ENCODE measurements around the gene ACKR4.
A peak's percentile ranks its signal among the peaks of the same experiment; 100 is the strongest.
"Not testable (repeated sequence)": the region's sequence is repeated elsewhere in the genome, so short reads cannot be mapped to it uniquely, and the experiment has no call there.

ACKR4 gene

DNA sequence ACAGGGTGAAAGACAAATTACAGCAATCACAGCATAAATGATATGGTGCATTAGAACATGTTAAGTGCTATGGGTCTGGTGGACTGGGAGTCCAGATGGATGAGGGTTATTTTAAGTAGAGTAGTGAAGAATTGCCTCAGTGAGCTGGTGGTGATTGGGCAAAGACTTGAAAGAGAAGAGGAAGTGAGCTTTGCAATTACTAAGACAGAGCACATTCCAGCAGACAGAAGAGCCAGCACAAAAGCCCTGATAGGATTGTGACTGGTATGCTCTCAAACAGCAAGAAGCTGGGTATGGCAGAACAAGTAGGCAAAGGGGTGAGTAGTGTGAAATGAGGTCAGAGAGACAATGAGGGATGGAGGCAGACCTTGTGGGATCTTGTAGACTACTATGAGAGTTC is 2.1 kb upstream of the ACKR4 start:
- DNase-seq, result no peak

DNA sequence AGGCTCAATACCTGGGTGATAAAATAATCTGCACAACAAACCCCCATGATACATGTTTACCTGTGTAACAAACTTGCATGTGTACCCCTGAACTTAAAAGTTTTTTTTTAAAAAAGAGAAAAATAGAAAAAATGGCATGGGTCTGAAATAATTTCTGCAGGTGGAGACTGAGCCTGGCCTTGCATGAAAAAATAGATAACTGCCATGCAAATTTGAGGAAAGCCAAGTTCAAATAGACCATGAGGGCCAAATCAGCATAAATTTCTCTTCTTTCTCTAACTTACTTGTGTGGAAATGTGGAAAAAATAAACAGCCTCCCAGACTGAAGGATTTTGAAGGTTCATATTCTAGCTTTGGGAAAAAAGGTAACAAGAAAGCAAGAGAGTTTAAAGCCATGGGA is 744 bp upstream of the ACKR4 start:
- DNase-seq, result no peak

DNA sequence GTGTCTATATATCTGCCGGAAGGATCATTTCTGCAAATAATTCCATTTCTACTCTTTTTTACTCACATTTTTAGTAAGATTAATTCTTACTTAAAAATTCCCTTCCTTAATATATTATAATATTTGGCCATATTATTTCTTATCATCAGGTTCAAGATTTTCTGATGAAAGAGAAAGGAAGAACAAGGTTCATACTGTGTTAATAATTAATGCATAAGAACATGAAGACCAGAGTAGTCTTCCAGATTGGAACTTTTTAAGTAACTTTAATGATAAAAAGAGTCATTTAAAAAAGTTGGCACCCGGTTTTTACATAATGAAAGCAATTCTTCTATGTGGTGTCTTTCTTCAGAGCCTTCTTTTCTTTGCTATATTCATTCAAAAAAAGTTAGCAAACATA is 590 bp downstream of the ACKR4 start:
- DNase-seq, result no peak

DNA sequence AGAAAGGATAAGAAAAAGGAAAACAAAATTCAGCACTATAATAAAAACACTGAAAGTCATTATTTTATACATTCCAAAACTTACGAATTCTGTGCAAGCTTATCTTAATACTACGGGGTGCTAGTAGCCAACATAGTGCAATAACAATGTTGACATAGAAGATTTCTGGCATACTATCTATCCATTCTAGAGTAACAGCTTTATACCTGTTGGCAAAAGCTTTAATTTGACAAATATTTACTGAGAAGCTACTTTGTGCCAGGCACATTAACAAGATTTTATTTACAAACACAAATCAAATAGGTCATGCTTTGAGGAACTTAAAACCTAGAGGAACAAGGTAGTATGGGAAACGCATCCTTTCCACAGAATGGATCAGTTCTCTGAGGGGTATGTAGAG is 1.1 kb downstream of the ACKR4 start:
- DNase-seq, result no peak

DNA sequence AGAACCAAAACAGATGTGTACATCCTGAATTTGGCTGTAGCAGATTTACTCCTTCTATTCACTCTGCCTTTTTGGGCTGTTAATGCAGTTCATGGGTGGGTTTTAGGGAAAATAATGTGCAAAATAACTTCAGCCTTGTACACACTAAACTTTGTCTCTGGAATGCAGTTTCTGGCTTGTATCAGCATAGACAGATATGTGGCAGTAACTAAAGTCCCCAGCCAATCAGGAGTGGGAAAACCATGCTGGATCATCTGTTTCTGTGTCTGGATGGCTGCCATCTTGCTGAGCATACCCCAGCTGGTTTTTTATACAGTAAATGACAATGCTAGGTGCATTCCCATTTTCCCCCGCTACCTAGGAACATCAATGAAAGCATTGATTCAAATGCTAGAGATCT is 3.5 kb downstream of the ACKR4 start:
- not testable (repeated sequence) for DNase-seq

DNA sequence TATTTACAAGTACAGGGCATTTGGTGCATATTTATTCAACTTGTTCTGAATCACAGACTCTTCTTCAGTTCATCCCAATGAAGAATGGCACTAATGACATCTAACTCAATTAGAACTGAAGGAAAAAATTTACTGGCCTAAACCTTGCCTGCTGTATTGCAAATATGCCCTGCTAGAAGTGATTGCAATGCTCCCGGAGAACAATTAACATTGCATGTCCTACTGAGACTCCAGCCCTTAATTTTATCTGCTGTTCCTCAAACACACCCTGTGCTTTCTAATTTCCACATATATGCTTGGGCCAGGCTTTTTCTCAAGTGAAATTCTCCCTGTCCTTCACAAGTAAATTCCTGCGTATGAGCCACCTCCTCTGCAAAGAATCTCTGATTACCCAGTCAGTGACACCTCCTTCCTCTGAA is 8.3 kb downstream of the ACKR4 start:
- DNase-seq, result no peak

DNA sequence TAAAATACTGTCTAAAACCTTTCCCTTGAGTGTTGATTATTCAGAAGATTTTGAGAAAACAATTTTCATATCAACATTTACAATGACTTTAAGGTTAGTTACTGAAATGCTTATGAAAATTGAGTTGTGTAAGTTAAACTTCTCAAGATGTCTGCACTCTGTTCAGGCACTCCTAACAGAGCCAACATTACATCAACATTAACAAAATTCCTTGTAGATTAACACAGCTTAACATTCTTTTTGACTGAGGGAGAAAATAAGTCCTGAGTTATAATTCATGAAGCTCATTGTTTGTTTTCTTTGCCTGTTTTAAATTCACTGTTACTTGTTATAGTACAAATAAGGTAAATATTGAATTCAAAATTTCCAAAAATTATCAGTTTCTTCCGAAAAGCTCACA is 9.0 kb downstream of the ACKR4 start:
- DNase-seq, result no peak

DNA sequence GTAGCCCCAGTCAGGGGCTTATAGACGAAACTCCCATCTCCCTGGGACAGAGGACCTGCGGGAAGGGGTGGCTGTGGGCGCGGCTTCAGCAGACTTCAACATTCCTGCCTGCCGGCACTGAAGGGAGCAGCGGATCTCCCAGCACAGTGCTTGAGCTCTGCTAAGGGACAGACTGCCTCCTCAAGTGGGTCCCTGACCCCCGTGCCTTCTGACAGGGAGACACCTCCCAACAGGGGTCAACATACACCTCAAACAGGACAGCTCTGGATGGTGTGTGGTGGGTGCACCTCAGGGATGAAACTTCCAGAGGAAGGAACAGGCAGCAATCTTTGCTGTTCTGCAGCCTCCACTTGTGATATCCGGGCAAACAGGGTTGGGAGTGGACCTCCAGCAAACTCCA is 9.6 kb downstream of the ACKR4 start:
- DNase-seq, result not testable (repeated sequence)

DNA sequence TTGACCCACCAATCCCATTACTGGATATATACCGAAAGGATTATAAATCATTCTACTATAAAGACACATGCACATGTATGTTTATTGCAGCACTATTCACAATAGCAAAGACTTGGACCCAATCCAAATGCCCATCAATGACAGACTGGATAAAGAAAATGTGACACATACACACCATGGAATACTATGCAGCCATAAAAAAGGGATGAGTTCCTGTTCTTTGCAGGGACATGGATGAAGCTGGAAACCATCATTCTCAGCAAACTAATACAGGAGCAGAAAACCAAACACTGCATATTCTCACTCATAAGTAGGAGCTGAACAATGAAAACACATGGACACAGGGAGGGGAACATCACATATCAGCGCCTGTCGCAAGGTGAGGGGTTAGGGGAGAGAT is 18.2 kb downstream of the ACKR4 start:
- DNase-seq, result not testable (repeated sequence)

DNA sequence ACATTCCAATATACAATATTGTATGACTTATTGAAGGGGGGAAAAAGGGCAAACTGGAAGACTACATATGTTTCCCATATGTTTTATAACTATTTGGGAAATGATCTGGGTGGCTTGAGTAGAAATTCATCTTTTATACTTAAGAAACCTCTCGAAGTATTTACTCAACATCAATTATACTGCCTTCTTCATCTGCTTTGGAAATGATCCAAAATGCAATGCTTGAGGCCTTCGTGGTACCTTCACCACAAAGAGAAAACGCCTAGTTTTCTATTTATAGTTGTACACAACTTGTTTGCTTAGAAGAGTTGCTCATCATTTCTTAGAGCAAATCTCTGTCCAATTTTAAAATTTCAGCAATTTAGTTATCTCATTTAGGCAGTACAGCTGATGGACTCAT is 18.8 kb downstream of the ACKR4 start:
- DNase-seq, result no peak

DNA sequence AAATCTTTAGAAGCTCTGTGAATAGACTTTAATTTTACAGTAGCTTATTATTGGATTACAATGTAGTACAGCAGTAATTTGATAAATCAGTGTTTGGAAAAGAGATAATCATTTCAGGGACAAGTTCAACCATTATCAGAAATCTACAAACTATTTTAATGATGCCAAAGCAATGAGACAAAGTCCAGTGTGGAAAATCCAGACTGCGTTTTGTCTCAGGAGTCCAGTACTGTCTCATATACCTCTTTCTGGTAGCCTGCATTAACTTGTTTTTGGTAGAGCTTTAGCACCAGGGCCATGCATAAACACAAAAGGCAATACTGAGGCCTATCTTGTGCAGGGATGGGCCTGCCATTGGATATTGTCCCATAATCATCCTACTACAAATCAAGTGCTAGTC is 19.7 kb downstream of the ACKR4 start:
- DNase-seq, result no peak

DNA sequence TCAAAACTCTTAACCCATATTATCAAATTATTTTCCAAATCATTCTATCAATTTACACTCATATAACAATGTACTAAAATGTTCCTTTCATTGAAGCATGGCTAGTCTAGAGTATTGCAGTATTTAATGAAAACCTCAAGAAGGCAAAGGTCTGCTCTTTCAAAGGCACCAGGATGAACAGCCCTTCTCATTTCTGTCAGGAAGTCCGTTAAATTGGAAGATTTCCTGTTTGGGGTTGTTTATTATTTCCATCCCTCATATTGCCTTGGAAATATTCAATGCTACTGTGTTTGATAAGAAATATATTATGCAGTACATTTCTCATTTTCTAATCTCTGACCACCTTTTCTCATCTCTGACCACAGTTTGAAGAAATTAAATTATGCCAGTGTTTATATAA is 25.1 kb downstream of the ACKR4 start:
- DNase-seq, result no peak

DNA sequence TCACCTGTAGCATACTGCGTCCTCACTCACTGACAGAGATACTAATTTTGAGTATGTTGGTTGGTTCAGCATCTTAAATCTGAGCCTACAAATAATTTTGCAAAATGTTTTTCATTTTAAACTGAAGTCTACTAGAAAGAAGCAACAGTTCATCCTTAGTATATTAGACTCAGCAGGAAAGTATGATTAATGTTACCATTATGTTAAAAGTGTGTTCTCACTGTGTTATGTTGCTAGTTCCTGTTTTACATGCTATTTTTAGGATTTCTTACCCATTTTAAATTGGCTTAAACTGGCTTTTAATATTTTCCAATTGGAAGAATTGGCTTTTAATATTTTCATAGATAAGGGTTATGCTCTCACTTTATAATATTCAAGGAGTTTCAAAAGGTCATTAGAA is 25.7 kb downstream of the ACKR4 start:
- DNase-seq, result no peak

DNA sequence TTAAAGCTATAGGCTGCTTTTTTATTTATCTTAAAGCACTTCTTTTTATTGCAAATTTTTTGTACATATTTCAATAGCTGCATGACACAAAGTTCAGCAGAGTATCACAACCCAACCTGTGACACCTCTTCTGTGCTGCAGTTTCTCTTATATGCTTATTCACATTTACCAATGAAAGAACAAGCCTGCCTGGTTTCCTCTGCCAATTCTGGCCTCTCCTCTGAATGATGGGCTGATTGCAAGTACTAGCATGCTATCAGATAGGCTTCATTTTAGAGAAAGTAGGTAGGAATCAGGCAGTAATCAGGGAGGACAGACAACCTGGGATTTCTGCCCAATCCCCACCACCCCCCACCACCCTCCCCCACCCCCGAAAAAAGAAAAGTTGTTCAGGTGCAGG is 26.6 kb downstream of the ACKR4 start:
- no peak for DNase-seq

DNA sequence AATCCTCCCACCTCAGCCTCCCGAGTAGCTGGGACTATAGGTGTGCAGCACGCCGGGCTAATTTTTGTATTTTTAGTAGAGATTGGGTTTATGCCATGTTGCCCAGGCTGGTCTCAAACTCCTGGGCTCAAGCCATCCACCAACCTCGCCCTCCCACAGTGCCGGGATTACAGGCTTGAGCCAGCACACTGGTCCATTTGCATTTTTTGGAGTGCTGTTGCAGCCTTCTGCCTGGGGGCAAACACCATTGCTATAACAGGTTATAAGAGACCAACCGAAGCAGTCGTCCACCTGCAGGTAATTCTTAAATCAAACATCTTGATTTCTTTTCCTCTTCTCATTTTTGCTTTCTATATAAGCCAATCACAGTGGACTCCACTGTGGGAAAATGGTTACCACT is 27.7 kb downstream of the ACKR4 start:
- no peak for DNase-seq

DNA sequence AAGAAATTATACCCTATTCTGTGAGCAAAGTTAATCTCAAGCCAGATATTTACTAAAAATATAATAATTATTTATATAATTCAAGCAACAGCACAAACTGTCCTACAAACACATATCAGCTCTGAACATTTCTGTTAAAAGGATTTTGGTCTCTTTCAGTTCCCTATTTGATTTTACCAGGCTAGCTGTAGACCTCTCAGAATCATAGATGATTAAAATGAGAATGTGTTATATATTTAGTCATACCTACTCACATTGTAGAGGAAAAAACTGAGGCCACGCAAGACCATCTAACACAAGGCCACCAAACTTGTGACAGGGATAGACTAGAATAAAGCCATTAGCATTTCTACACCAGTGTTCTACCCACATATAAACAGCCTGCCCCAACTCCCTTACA is 28.5 kb downstream of the ACKR4 start:
- DNase-seq, result no peak

DNA sequence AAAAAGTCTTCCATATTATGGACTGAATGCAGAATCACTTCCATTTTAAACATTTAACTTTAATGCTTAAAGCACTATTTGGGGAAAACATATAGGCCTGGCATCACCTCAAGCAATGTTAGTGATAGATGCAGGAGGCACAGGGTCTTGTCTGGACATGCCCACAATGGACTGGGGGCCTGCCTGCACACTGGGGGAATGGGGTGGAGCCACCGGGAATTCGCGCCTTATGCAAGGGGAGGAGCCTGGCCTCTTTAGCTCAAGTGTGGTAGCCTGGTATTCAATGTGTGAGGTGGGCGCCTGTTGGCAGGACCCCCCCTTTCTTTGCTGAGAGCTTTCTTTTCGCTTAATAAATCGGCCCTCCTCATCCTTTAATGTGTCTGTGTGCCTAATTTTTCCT is 29.9 kb downstream of the ACKR4 start:
- DNase-seq, result no peak

DNA sequence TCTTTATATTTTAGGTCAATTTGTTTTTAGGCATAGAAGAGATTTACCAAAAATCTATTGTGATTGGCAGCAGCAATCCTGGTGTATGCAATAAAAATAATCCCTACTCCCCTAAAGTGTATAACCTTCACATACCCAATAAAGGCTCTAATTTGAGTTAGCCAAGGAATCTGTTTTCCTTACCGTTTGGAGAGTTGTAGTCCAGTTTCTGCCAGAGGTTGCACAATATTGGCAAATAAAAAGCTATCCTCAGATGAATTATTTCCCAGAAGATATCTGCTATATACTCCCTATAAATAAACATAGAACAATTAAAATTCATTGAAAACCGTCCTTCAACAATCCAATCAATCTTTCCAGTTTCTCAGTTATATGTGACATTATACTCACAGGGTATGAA is 31.1 kb downstream of the ACKR4 start:
- no peak for DNase-seq

DNA sequence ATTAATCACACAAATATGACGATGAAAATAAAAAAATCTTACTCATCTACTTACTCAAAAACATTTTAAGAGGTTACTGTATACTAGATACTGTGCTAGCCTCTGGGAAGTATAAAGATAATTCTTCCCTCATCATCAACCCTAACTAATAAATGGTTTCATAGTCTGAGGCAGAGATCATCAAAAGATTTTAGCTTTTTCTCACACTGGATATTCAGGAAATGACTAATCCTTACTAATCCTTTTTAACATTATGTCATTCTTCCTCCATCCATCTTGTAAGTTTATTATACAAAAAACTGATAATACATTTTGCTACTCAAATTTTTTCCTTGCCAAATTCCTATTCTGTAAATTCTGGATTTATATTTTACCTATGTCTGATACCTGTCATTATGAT is 32.9 kb downstream of the ACKR4 start:
- no peak for DNase-seq

DNA sequence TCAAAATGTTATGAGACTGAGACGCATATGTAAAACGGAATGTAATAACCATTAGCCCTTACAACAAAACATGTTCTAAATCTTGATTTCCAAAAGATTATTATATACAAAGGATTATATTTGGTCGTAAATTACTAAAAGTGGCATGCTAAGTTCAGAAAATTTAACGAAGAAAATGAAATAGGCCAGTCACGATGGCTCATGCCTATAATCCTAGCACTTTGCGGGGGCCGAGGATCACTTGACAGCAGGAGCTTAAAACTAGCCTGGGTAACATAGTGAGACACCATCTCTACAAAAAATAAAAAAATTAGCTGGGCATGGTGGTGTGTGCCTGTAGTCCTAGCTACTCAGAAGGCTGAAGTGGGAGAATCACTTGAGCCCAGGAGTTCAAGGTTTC is 33.5 kb downstream of the ACKR4 start:
- DNase-seq, result no peak

DNA sequence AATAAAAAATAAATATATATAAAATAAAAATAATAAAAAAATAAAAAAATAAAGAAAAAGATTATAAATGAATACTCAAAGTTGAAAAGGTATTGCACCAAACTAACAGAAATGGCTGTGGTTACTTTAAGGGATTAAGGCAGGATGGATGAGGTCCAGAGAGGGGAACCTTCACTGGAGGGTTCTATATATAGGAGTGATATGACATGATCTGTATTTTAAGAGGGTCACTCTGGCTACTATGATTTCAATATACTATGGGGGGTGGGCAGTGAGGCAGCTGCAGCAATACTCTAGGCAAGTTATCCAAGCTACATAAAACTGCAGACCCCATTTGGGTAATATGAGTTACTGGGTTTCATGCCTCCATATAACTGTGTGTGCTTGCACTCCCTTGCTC is 38.0 kb downstream of the ACKR4 start:
- no peak for DNase-seq

DNA sequence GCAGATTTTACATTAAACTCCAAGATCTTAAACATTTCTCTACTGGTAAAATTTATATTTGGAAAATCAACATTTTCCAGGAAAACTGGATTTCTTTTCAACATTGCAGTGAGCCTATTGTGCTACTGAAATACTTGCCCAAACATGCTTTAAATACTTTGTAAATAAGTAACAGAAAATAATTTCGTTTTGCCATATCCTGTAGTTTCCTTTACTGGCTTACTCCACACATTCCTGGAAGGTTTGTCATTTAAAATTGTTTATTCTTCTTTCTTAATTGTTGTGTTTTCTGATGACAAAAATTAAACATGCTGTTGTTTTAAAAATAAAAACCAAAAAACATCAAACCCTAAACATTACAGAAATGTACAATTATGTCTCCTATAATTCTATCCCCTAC is 40.5 kb downstream of the ACKR4 start:
- DNase-seq, result no peak

DNA sequence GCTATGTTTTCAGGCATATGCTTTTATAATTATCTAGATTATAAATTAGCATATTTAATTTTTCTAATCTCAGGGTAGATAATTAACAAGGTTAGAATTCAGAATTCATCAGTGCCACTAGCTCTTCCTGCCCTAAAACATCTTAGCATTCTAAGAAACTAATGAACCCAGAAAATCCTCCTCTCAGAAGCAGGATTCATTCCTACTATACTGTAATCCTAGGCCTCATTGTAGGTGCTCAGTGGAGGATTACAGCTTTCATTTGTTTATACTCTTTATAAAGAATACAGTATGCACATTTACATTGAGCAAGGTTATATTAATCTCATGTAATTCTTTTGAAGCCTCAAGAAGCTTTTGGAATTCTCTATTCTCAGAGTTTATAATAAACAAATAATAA is 41.6 kb downstream of the ACKR4 start:
- DNase-seq, result no peak

DNA sequence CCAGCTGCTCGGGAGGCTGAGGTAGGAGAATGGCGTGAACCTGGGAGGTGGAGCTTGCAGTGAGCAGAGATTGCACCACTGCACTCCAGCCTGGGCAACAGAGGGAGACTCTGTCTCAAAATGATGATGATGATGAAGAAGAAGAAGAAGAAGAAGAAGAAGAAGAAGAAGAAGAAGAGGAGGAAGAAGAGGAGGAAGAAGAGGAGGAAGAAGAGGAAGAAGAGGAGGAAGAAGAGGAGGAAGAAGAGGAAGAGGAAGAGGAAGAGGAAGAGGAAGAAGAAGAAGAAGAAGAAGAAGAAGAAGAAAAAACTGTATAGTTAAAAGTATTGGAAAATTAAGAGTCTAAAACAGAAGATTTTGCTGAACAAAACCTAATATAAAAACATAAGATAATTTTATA is 44.4 kb downstream of the ACKR4 start:
- DNase-seq, result not testable (repeated sequence)

DNA sequence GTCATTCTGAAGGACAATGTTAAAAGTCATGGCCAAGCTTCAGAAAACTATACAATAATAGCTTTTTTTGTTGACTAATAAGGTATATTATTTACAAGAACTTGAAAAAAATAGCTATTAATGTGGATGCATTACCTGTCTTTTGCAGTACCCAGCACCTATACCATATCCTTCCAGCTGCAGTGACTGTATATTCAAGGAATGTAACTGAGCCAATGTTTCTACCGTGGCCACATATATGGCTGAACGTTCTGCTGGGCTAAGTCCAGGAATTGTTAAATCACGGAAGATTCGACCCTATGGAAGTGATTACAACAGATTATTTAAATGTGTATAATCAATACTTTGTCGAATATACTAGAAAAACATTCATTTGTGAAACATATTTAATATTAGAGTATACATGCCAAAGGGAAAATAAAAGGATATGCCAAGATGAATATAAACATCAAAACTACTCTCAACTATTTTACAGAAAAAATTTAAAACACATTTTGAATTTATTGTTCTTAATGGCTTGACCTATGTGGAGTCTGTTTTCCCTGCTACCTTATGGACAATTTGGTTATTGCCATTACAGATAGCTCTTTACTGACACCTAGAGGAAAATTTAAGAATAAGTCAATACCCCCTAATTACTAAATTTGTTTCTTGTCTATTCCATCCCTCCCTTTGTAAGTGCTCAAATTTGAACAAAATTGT is 44.9 kb downstream of the ACKR4 start:
- peak in 1 of 2 experiments; percentile 16 for DNase-seq

DNA sequence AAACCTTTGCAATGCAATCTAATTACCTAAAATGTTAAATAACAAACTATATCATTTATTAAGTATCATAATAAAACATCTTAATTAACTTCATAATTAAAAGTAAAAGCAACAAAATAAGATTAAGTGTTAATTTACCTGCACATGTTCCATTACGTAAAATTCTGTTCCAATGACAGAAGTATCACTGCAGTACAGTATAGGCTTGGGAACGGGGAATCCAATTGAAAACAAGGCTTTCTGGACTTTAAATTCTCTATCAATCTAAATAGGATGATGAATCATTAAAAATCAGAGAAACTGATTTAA is 45.4 kb downstream of the ACKR4 start:
- no peak for DNase-seq

Measured in NCI-H187 (cell line).